GM21529 (cell line): Measurements from ENCODE around the gene GINS2.

Experiments used
- ATAC-seq: cut with Tn5 transposase; IDR thresholded peaks from one replicate; pipeline ENCODE4 v1.9.1; 2021; ENCODE audit not compliant: unreplicated experiment

Gene GINS2

DNA sequence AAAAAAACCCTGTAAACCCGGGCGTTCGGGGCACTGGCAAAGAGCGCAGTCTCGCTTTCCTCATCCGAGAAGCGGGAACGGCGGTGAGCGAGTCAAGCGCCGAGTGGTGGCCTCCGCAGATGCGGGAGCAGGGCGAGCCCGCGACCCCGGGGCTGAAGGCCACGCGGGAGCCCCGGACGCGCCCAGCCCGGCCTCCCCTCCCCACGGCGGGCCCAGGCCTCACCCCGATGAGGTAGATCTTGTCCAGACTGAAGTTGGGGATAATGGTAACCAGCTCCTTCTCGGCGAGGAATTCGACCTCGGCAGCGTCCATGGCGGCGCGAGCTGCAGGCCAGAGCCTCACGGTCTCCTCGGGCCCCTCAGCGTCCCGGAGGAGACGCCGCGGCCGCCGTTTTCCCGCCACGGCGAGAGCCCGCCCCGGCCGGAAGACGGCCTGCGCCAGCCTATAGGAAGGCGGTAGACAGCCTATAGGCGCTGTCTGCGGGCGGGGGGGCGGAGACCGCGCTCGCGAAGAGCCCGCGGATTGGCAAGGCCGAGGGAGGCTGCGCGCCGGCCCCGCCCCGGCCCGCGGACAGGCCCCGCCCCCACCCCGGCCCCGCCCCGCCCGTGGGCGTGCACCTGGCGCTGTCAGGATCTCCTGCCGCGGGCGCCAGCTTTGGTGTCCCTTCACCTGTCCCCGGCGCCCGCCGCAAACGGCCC lies at the start of gene GINS2:
Gene GINS2 (minus strand): TSS at position 369 of the 699 bp plus-strand sequence. CDS start 56 bp downstream, at position 313.
- peak; percentile 92 for ATAC-seq

DNA sequence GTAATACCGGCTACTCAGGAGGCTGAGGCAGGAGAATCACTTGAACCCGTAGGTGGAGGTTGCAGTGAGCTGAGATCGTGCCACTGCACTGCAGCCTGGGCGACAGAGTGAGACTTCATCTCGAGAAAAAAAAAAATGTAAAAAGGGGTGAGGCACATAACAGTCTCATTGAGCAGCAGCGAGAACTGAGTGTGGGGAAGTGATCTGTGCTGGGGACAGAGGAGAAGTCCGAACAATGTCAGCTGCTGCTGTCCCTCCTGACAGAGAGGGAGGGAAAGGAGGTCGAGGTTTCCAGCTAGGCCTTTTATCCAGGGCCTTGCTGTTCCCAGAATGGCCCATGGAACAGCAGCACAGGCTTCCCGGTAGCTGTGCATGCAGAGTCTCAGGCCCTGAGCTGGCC lies 48.2 kb upstream of the GINS2 start:
- no peak for ATAC-seq

DNA sequence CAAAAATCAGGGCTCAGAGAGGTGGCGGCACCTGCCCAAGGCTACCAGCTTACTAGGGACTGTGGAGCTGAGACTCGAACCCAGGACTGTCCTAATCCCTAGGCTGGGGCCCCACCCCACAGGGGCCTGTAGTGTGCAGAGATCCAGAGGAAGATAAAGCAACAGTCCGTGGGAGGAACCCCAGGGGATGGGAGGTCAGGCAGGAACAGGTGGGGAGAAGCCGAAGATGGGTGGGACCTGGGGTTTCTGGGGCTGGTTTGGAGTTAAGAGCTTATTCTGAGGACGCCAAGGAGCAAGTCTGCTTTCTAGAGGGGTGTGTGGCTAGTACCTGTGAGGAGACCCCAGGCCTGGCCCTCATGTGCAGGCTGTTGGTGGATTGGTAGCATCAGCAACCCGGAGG lies 47.2 kb upstream of the GINS2 start:
- no peak for ATAC-seq

DNA sequence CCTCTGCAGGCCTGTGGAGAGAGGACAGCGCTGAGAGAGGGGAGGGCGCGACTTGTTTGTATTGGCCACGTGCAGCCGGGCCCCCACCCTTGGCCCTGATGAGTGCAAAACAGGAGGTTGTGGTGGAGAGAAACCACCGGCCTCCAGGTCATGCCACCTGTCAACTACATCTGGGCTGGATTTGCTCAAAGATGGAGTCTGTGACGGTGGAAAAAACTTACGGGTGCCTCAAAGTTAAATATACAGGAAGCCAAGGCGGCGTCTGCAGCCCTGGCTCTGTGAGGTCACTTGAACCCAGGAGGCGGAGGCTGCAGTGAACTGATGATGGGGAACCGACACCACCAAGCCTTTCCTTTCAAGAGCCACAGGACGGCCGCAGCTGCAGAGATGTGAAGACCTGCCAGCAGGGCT lies 46.5 kb upstream of the GINS2 start:
- ATAC-seq, result peak; percentile 79

DNA sequence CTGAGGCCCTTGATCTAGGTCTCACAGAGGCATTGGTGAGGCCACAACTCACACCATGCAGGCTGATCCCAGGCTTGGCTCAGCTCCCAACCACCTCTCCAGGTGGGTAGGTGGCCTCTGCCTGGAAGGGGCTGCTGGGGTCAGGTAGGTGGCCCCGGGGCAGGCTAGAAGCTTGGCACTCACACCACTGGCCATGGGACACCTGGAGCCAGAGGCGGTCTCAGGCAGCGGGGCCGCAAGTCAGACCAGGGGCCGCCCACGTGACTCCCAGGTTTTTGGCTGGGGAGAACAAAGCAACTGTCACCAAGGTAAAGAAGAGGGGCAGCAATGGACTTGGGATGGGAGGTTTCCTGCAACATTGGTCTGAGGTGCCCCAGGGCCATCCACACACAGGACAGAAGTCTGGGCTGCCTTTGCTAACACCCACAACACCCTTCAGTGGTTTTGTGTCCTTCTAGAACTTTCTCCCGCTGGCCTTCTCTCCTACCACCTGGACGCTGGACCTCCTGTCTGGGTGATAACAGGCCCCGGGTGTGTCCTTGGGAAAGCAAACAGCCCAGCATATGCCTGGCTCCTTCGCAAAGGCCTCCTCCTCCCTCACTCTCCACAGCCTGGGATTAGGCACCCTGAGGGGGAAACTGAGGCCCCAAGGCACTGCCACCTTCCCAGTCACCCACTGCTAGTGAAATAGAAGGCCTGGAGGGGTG lies 45.7 kb upstream of the GINS2 start:
- no peak for ATAC-seq

DNA sequence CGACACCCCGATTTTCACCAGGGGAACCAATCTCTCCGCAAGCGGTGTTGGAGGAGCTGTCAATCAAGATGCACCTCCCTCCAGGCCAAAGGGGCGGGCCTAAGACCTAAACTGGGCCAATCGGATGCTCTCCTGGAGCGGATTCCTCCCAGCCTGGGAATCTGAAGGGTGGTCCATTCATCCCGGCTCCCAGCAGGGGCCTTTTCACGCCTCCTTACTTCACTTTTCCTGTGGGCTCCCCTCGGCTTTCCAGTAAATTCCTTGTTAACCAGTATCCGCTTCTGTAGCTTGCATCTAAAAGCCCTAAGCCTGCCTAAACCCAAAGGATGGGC lies 45.1 kb upstream of the GINS2 start:
- no peak for ATAC-seq

DNA sequence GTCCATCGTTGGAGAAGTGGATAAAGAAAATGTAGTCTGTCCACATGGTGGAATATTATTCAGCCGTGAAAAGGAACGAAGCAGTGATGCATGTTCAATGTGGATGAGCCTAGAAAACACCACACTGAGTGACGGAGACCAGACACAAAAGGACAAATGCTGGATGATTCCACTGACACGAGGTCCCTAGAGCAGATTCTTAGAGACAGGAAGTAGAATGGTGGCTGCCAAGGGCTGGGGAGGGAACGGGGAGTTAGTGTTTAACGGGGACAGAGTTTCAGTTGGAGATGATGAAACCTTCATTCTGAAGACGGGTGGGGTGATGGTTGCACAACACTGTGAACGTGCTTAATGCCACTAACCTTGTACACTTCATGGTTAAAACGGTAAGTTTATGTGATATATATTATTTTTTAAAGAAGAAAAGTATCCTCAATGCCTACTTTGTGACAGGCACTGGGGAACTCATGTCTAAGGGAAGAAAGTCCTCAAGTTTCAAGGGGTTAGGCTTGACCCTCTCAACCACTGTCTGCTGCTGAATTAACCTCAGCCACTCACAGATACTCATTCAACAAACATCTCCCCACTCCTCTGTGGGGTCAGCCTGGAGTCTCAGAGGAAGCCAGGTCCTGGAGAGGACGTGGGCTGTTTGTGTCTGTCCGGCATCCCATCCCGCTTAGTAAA lies 44.5 kb upstream of the GINS2 start:
- no peak for ATAC-seq

DNA sequence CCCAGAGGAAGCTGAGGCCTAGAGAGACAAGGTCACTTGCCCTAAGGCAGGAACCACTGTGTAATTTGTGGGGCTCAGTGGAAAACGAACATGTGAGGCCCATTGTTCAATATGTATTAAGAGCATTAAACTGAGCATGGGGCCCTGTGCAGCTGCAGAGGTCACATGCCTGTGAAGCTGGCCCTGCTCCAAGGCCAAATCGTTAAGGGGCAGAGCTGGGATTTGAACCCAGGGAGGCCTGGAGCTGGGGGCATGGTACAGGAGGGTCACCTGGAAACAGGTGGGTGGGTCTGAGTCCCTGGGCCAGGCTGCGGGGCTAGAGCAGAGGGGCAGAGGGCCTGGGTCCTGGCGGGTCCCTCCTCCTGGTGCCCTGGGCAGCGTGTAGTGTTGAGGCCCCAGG lies 42.4 kb upstream of the GINS2 start:
- ATAC-seq, result no peak

DNA sequence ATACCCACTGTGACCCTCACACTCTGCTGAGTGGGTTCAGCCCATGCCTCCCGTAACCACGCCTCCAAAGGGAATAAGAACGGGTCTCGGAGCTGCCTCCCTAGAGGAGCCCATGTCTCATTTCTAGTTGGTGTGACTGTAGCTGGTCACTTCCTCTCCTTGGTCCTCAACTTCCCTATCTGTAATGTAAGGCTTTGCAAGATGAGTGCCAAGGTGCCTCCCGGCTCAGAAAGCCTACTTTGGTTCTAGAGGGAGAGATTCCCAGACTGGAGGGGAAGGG lies 41.4 kb upstream of the GINS2 start:
- no peak for ATAC-seq

DNA sequence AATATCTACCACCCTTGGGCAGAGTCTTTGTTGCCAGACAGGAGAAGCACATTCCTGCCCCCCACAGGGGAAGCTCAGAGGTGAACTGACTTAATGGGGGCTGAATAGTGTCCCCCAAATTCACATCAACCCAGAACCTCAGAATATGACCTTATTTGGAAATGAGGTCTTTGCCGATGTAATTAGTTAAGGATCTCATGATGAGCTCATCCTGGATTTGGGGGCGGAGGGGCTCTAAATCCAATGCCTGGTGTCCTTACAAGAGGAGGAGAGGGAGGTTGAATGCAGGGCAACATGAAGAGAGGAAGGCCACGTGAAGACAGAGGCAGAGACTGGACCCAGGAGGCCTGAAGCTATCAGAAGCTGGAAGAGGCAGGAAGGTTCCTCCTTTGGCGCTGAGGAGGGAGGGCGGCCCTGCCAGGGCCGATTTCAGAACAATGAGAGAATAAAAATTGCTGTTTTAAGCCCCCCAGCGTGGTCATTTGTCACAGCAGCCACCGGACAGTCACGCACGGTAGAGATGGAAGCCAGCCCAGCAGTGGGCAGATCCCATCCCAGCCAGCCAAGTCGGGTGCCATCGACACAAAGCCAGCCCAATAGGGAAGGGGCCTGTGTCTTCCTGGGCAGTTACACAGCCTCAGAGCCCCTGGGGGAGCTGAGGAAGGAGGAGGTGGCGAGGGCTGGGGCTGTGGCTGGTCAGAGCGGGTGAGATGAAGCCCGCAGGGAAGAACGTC lies 40.9 kb upstream of the GINS2 start:
- no peak for ATAC-seq

DNA sequence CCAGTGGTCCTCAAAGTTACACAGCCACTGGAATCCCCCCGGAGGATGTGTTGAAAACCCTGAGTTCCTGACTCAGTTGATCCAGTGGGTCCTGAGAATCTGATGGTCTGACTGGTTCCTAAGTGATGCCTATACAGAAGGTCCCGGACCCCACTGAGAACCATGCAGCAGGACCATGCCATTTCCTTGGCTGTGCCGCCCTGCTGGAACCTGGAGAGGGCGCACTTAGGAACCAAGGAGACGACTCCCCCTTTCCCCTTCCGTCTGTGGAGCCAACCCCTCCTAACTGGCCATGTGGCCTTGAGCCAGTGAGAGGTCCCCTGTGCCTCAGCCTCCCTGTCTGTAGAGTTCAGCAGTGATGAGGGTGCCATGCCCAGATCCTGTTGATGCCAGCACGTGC lies 40.1 kb upstream of the GINS2 start:
- no peak for ATAC-seq

DNA sequence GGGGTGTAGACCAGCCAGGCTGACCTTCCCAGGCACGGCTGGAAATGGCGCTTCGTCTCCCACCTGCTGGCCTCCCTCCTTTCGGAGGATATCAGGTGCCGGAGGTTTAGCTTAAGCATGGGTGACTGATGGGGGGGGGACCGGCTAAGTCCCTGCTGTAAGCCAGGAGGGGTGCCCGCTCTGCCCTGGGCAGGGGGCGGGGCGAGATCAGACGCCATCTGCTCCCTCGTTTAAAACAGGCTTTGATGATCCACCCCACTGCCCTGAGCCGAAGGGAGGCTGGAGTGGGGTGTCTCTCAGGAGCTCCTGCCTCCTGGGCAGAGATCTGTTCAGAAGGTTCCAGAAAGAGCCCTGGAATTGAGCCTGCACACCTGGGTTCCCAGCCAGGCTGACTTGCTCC lies 36.2 kb upstream of the GINS2 start:
- ATAC-seq, result no peak

DNA sequence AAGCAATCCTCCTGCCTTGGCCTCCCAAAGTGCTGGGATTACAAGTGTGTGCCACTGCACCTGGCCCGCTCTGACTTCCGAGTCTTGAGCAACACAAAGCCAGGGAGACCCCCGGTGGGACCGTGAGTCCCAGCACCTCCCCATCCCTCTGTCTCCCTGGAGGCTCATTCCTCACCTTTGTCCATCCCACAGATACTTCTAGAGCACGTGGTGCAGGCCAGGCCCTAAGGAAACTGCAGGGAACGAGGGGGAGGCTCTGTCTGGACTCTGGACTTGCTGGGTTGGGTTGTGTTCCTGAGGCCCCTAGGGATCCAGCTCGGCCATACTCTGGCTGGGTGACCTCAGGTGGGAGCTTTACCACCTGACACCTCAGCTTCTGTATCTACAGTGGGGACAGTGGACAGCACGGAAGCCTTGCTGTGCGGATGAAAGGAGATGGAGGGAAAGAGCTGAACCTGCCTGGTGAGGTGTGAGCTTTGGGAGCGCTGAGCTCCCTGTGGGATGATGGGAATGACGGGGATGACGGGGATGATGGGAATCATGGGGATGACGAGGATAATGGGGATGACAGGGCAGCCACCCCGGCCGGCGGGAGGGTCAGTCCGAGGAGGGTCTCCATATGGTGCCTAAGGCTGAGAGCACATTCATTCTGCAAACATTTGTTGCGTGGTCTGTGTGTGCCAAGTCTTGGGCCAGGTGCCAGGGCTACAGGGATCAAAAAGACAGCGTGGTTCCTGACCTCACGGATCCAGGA lies 35.5 kb upstream of the GINS2 start:
- no peak for ATAC-seq

DNA sequence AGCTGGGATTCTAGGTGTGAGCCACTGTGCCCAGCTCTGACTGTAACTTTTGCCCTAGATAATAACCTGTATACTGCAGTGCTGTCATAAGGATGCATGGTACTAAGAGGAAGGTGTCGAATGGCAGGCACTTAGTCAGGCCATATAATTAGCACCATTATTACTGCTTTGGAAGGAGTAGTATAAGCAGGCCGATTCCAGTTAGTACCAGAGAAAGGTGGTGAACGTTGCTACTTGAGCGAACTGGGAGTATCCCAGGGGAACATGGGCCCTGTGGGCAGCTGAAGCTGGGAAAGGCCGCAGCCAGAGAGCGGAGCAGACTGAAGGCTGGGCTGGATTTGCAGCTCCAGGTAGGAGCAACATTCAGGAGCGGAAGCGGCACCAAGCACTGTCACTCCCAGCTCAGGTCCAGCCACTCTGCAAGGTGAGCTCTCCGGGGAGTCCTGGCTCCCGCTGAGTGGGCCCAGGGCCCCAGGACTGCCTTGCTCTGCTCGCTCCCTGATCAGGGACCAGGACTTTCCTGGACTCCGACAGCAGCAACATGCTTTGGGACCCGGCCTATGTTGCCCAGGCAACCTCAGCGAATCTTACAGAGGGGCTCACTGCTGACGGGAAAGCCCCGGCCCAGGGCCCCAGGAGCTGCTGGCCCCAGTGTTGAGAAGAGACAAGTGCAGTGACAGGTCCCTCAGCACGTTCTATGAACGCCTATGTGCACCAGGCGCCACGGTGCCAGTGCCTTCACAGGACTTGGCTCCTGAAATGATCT lies 33.6 kb upstream of the GINS2 start:
- ATAC-seq, result no peak

DNA sequence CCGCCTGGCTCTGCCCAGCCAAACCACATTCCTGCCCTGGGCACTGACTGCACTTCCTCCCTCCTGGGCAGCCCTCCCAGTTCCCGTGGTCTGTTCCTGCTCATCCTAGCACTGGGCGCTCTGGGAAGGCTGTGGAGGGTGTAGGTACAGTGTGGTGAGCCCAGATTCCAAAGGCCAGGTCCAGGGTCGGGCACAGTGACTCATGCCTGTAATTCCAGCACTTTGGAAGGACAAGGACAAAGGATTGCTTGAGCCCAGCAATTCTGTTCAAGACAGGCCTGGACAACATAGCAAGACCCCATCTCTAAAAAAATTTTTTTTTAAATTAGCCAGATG lies 31.5 kb upstream of the GINS2 start:
- ATAC-seq, result no peak

DNA sequence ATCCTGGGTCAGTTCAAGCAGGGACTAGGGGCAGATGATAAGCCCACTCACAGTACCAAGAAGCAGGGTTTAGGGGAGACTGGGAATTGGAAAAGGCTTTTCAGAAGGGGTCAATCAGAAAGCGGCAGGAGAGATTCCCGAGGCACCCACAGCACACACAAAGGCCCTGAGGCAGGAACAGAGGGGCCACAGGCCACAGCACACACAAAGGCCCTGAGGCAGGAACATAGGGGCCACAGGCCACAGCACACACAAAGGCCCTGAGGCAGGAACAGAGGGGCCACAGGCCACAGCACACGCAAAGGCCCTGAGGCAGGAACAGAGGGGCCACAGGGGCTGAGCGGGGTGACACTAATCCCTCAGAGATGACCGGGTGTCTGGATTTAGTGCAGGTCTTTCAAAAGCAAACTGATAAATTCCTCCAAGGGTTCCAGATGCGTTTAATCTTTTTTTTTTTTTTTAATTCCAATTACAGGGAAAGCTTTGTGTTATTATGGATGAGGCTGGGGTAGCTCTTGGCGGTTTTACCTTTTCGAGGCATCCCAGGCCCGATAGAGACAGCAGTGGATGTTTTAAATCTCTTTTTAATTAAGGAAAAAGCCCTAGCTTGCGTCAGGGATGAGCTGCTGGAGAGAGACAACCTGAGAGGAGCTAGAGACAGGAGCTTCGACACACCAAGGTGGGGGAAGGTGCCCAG lies 31.0 kb upstream of the GINS2 start:
- no peak for ATAC-seq

DNA sequence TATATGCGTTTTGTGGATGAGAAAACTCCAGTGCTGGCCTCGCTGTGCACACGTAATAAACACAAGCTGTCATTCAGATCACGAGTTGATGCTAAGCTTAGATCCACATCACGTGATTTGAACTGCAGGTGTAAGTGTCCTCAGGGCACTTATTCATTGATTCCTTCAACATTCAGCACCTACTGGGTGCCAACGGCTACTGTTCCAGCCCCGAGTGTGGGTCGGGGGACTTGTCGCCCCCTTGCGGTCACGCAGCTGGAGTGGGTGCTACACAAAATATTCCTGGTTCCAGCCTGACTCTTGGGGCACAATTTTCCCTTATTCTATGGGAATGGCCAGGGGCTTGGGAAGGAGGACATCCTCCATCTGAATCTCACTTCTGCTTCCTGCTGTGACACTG lies 29.9 kb upstream of the GINS2 start:
- ATAC-seq, result no peak

DNA sequence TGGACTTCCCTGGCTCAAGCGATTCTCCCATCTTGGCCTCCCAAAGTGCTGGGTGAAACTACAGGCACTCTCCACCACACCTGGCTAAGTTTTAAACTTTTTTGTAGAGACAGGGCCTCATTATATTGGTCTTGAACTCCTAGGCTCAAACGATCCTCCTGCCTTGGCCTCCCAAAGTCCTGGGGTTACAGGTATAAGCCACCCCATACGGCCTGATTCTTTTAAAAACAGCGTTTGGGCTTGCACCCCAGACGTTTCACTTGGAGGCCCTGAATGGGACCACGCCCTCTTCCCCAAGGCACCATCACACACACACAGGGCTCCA lies 29.4 kb upstream of the GINS2 start:
- ATAC-seq, result no peak

DNA sequence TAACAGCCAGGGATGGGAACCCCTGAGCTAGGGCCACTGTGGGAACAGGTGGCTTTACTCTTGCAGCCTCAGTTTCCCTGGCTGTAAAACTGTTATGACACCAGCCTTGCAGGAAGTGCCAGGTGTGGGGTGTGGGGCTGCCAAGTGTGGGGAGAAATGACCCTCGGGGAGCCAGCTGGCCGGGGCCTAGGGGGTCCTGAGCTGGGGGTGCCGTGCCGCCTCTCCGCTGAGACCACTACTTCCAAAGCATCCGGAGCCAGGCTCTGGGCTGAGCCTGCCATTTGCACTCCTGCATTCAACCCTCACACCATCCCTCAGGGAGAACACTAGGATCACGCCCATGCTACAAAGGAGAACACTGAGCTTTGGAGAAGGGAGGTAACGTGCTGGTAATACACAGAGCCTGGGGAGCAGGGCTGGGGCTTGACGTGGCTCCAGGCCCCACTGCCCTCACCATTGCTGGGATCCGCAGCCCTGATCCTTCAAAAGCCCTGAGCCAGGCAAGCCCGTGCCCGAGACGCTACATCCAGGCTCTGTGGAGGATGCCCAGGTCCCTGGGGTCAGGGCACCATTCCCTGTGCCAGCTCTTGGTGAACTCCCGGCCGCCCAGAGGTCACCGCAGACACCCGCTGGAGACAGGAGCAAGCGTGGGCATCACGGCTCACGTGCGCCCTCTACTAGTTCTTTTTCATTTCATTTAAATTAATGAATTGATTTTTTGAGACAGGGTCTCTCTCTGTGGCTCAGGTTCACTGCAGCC lies 28.8 kb upstream of the GINS2 start:
- ATAC-seq, result no peak

DNA sequence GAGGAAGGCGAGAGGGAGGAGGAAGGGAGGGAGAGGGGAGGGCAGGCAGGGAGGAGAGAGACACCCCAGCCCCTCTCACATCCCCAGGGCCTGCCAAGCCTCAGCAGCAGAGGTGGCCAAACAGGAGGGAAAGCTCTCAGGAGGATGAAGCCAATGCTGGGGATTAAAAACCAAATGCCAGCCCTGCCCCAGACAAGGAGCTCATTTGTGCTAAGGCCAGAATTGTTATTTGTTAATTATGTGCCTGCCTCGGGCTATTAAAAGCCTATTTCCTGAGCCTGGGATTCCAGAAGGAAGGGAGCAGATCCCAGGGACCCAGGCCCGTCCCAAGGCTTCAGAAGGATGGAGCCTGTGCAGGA lies 27.9 kb upstream of the GINS2 start:
- no peak for ATAC-seq
